ENCODE measurements around the gene CAT. TPM values are rescaled to one million over a fixed set of nuclear protein-coding genes. Genes with fewer than 3 reads are reported as not detected.

The CAT gene
- total and polyA plus RNA-seq, 4 donors: 91.8 to 319 (median 106) TPM

- DNase-seq (no peak), ATAC-seq (ENCODE audit: insufficient read depth, low FRiP score) (no peak)
- Histone ChIP-seq H3K36me3 (ENCODE audit: control insufficient read depth in 4 of 4, insufficient read depth in 4 of 4, low read length in 4 of 4) (peaks cover 0 to 11% (median 3%) of the 10 kb centered on the region in 4 donors), H3K27me3 (ENCODE audit: control insufficient read depth in 3 of 3, insufficient read depth in 3 of 3, low read length in 2 of 3) (no peaks in the 10 kb centered on the region), H3K4me3 (no peak overlapping the region), H3K9me3 (ENCODE audit: control insufficient read depth in 4 of 4, insufficient read depth in 3 of 4, low read length in 3 of 4) (peaks cover 0 to 2% (median 1%) of the 10 kb centered on the region in 4 donors), H3K27ac (ENCODE audit: low read depth in 1 of 2, low read length in 1 of 2) (no peak overlapping the region), H3K9ac (ENCODE audit: insufficient read depth in 1 of 2, low read length in 2 of 2) (no peak overlapping the region), H3K4me1 (ENCODE audit: control insufficient read depth in 5 of 5, insufficient read depth in 5 of 5, low read length in 5 of 5) (peaks cover 7 to 39% (median 10%) of the 10 kb centered on the region in 5 donors)
- WGBS, 2 donors: 67 to 68% methylated on average over 3 of the region's 3 CpGs
- TF ChIP-seq CTCF (IDR thresholded peaks at IDR 0.05; ENCODE audit: control extremely low read depth, extremely low read depth): no peak
These were observed 4.4 kb downstream of the CAT start for GRCh38 chr11:34443136-34443535.

GRCh38 chr11:34444428-34444827 is 5.7 kb downstream of the CAT start:
- DNase-seq (no peak), ATAC-seq (ENCODE audit: insufficient read depth, low FRiP score) (no peak)
- H3K9ac ChIP-seq (ENCODE audit: insufficient read depth in 1 of 2, low read length in 2 of 2): no peak overlapping the region
- WGBS, 2 donors: 40 to 66% methylated on average over 4 of the region's 4 CpGs
- peaks cover 0 to 11% (median 3%) of the 10 kb centered on the region in 4 donors for H3K36me3 ChIP-seq (ENCODE audit: control insufficient read depth in 4 of 4, insufficient read depth in 4 of 4, low read length in 4 of 4)
- H3K4me3 ChIP-seq: no peak overlapping the region
- TF ChIP-seq CTCF (IDR thresholded peaks at IDR 0.05; ENCODE audit: control extremely low read depth, extremely low read depth): no peak
- H3K27ac ChIP-seq (ENCODE audit: low read depth in 1 of 2, low read length in 1 of 2): no peak overlapping the region
- H3K27me3 ChIP-seq (ENCODE audit: control insufficient read depth in 3 of 3, insufficient read depth in 3 of 3, low read length in 2 of 3): no peaks in the 10 kb centered on the region
- H3K4me1 ChIP-seq (ENCODE audit: control insufficient read depth in 5 of 5, insufficient read depth in 5 of 5, low read length in 5 of 5): peaks cover 8 to 41% (median 10%) of the 10 kb centered on the region in 5 donors
- H3K9me3 ChIP-seq (ENCODE audit: control insufficient read depth in 4 of 4, insufficient read depth in 3 of 4, low read length in 3 of 4): peaks cover 0 to 2% (median 1%) of the 10 kb centered on the region in 4 donors

- peaks cover 5 to 22% (median 13%) of the 10 kb centered on the region in 4 donors for H3K36me3 ChIP-seq (ENCODE audit: control insufficient read depth in 4 of 4, insufficient read depth in 4 of 4, low read length in 4 of 4)
- no peak for DNase-seq
- no peak overlapping the region for H3K9ac ChIP-seq (ENCODE audit: insufficient read depth in 1 of 2, low read length in 2 of 2)
- H3K27ac ChIP-seq (ENCODE audit: low read depth in 1 of 2, low read length in 1 of 2): no peak overlapping the region
- no peak for ATAC-seq (ENCODE audit: insufficient read depth, low FRiP score)
- H3K9me3 ChIP-seq (ENCODE audit: control insufficient read depth in 4 of 4, insufficient read depth in 3 of 4, low read length in 3 of 4): peaks cover 0 to 2% (median 1%) of the 10 kb centered on the region in 4 donors
- TF ChIP-seq CTCF (IDR thresholded peaks at IDR 0.05; ENCODE audit: control extremely low read depth, extremely low read depth): no peak
- 47 to 60% methylated on average over 4 of the region's 4 CpGs for WGBS, 2 donors
- H3K4me1 ChIP-seq (ENCODE audit: control insufficient read depth in 5 of 5, insufficient read depth in 5 of 5, low read length in 5 of 5): peaks cover 0 to 30% (median 6%) of the 10 kb centered on the region in 5 donors
- no peak overlapping the region for H3K4me3 ChIP-seq
- no peaks in the 10 kb centered on the region for H3K27me3 ChIP-seq (ENCODE audit: control insufficient read depth in 3 of 3, insufficient read depth in 3 of 3, low read length in 2 of 3)
These were observed 7.2 kb downstream of the CAT start for GRCh38 chr11:34445956-34446355.

- Histone ChIP-seq H3K4me1 (ENCODE audit: control insufficient read depth in 5 of 5, insufficient read depth in 5 of 5, low read length in 5 of 5) (peaks cover 0 to 30% (median 6%) of the 10 kb centered on the region in 5 donors), H3K36me3 (ENCODE audit: control insufficient read depth in 4 of 4, insufficient read depth in 4 of 4, low read length in 4 of 4) (peaks cover 5 to 21% (median 13%) of the 10 kb centered on the region in 4 donors), H3K27ac (ENCODE audit: low read depth in 1 of 2, low read length in 1 of 2) (no peak overlapping the region), H3K4me3 (no peak overlapping the region), H3K9me3 (ENCODE audit: control insufficient read depth in 4 of 4, insufficient read depth in 3 of 4, low read length in 3 of 4) (peaks cover 0 to 2% (median 1%) of the 10 kb centered on the region in 4 donors), H3K27me3 (ENCODE audit: control insufficient read depth in 3 of 3, insufficient read depth in 3 of 3, low read length in 2 of 3) (no peaks in the 10 kb centered on the region), H3K9ac (ENCODE audit: insufficient read depth in 1 of 2, low read length in 2 of 2) (no peak overlapping the region)
- no peak for TF ChIP-seq CTCF (IDR thresholded peaks at IDR 0.05; ENCODE audit: control extremely low read depth, extremely low read depth)
- 50 to 62% methylated on average over 5 of the region's 5 CpGs for WGBS, 2 donors
- DNase-seq: no peak
- no peak for ATAC-seq (ENCODE audit: insufficient read depth, low FRiP score)
These were observed 7.7 kb downstream of the CAT start for GRCh38 chr11:34446386-34446785.

All from lung (tissue), 12 donors.